ENCODE data around the gene PLPP2.
"Not testable (repeated sequence)": the region's sequence is repeated elsewhere in the genome, so short reads cannot be mapped to it uniquely, and the experiment has no call there.

The PLPP2 gene

GRCh38 chr19:273393-273792 is 17.8 kb downstream of the PLPP2 start:
- no peaks in the 10 kb centered on the region for H3K9me3 ChIP-seq (ENCODE audit: insufficient read depth, low read length)
- H3K36me3 ChIP-seq (ENCODE audit: low read length) = no peaks in the 10 kb centered on the region
- no peak overlapping the region for H3K4me3 ChIP-seq (ENCODE audit: insufficient read depth, low read length, poor library complexity, severe bottlenecking)
- H3K9ac ChIP-seq (ENCODE audit: low read length) = no peak overlapping the region
- no peak for TF ChIP-seq EZH2phosphoT487 (conservative IDR thresholded peaks at IDR 0.05; ENCODE audit: low read length)
- TF ChIP-seq, protein P1, sequence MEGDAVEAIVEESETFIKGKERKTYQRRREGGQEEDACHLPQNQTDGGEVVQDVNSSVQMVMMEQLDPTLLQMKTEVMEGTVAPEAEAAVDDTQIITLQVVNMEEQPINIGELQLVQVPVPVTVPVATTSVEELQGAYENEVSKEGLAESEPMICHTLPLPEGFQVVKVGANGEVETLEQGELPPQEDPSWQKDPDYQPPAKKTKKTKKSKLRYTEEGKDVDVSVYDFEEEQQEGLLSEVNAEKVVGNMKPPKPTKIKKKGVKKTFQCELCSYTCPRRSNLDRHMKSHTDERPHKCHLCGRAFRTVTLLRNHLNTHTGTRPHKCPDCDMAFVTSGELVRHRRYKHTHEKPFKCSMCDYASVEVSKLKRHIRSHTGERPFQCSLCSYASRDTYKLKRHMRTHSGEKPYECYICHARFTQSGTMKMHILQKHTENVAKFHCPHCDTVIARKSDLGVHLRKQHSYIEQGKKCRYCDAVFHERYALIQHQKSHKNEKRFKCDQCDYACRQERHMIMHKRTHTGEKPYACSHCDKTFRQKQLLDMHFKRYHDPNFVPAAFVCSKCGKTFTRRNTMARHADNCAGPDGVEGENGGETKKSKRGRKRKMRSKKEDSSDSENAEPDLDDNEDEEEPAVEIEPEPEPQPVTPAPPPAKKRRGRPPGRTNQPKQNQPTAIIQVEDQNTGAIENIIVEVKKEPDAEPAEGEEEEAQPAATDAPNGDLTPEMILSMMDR (IDR thresholded peaks at IDR 0.05; ENCODE audit: insufficient read depth, low read length, poor library complexity, severe bottlenecking) = no peak
- H3K27ac ChIP-seq (ENCODE audit: low read depth, low read length) = no peak overlapping the region
- H3F3A ChIP-seq (ENCODE audit: insufficient read depth) = no peaks in the 10 kb centered on the region
- no peaks in the 10 kb centered on the region for H3K27me3 ChIP-seq (ENCODE audit: low read length)
- H3K4me2 ChIP-seq (ENCODE audit: low read depth, low read length, poor library complexity, severe bottlenecking) = no peak overlapping the region
- no peaks in the 10 kb centered on the region for H4K20me1 ChIP-seq (ENCODE audit: low read depth, low read length)
- H2AFZ ChIP-seq (ENCODE audit: low read depth, low read length, severe bottlenecking) = no peak overlapping the region
- H3K9me2 ChIP-seq (replicated peaks; ENCODE audit: insufficient read depth, low read length) = no peaks in the 10 kb centered on the region
- no peaks in the 10 kb centered on the region for H3K79me2 ChIP-seq (ENCODE audit: insufficient read depth, low read length)

- Histone ChIP-seq H3F3A (ENCODE audit: insufficient read depth) (no peaks in the 10 kb centered on the region), H3K79me2 (ENCODE audit: insufficient read depth, low read length) (no peaks in the 10 kb centered on the region), H3K9me2 (replicated peaks; ENCODE audit: insufficient read depth, low read length) (no peaks in the 10 kb centered on the region), H3K9ac (ENCODE audit: low read length) (no peak overlapping the region), H3K4me3 (ENCODE audit: insufficient read depth, low read length, poor library complexity, severe bottlenecking) (no peak overlapping the region), H3K4me2 (ENCODE audit: low read depth, low read length, poor library complexity, severe bottlenecking) (no peak overlapping the region), H2AFZ (ENCODE audit: low read depth, low read length, severe bottlenecking) (no peak overlapping the region), H3K36me3 (ENCODE audit: low read length) (no peaks in the 10 kb centered on the region), H4K20me1 (ENCODE audit: low read depth, low read length) (no peaks in the 10 kb centered on the region), H3K9me3 (ENCODE audit: insufficient read depth, low read length) (no peaks in the 10 kb centered on the region), H3K27ac (ENCODE audit: low read depth, low read length) (no peak overlapping the region), H3K27me3 (ENCODE audit: low read length) (no peaks in the 10 kb centered on the region)
- no peak for TF ChIP-seq EZH2phosphoT487 (conservative IDR thresholded peaks at IDR 0.05; ENCODE audit: low read length)
- TF ChIP-seq, protein P1 (IDR thresholded peaks at IDR 0.05; ENCODE audit: insufficient read depth, low read length, poor library complexity, severe bottlenecking) = no peak
These were observed 19.3 kb downstream of the PLPP2 start for GRCh38 chr19:271856-272255.

DNA sequence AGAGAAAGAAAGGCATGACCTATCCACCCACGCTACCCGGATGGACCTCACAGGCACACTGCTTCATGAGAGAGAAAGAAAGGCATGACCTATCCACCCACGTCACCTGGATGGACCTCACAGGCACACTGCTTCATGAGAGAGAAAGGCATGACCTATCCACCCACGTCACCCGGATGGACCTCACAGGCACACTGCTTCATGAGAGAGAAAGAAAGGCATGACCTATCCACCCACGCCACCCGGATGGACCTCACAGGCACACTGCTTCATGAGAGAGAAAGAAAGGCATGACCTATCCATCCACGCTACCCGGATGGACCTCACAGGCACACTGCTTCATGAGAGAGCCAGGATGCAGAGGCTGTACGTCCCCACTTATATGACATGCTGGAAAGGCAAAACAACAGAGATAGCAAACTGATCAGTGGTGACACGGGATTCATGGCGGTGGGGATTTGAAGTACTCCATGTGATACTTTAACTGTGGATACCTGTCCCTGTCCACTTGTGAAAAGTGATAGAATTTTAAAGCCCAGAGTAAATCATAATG is 20.4 kb downstream of the PLPP2 start:
- not testable (repeated sequence) for H3K9me3 ChIP-seq (ENCODE audit: insufficient read depth, low read length); H3K4me3 ChIP-seq (ENCODE audit: insufficient read depth, low read length, poor library complexity, severe bottlenecking); H3F3A ChIP-seq (ENCODE audit: insufficient read depth); H3K79me2 ChIP-seq (ENCODE audit: insufficient read depth, low read length); H3K27me3 ChIP-seq (ENCODE audit: low read length); H2AFZ ChIP-seq (ENCODE audit: low read depth, low read length, severe bottlenecking); H3K4me2 ChIP-seq (ENCODE audit: low read depth, low read length, poor library complexity, severe bottlenecking); H3K9ac ChIP-seq (ENCODE audit: low read length); H3K27ac ChIP-seq (ENCODE audit: low read depth, low read length); H3K36me3 ChIP-seq (ENCODE audit: low read length); H3K9me2 ChIP-seq (replicated peaks; ENCODE audit: insufficient read depth, low read length); H4K20me1 ChIP-seq (ENCODE audit: low read depth, low read length)

- no peak for TF ChIP-seq EZH2phosphoT487 (conservative IDR thresholded peaks at IDR 0.05; ENCODE audit: low read length)
- TF ChIP-seq, protein P1 (IDR thresholded peaks at IDR 0.05; ENCODE audit: insufficient read depth, low read length, poor library complexity, severe bottlenecking) = no peak
- no peaks in the 10 kb centered on the region for H3K27me3 ChIP-seq (ENCODE audit: low read length)
These were observed 22.0 kb downstream of the PLPP2 start for GRCh38 chr19:269241-269640.

More at GRCh38 chr19:269241-269640, 22.0 kb downstream of the PLPP2 start:
- Histone ChIP-seq H3K4me2 (ENCODE audit: low read depth, low read length, poor library complexity, severe bottlenecking) (no peak overlapping the region), H3K9me3 (ENCODE audit: insufficient read depth, low read length) (no peaks in the 10 kb centered on the region), H3F3A (ENCODE audit: insufficient read depth) (no peaks in the 10 kb centered on the region; the same call in 1 of the 2 replicates), H4K20me1 (ENCODE audit: low read depth, low read length) (no peaks in the 10 kb centered on the region), H3K36me3 (ENCODE audit: low read length) (no peaks in the 10 kb centered on the region), H3K79me2 (ENCODE audit: insufficient read depth, low read length) (no peaks in the 10 kb centered on the region), H3K9me2 (replicated peaks; ENCODE audit: insufficient read depth, low read length) (no peaks in the 10 kb centered on the region), H3K4me3 (ENCODE audit: insufficient read depth, low read length, poor library complexity, severe bottlenecking) (no peak overlapping the region), H2AFZ (ENCODE audit: low read depth, low read length, severe bottlenecking) (no peak overlapping the region), H3K27ac (ENCODE audit: low read depth, low read length) (no peak overlapping the region), H3K9ac (ENCODE audit: low read length) (no peak overlapping the region)

Measured in SU-DHL-6 (cell line).